C4-2B (cell line): Measurements from ENCODE around the gene EIF3K.

Experiments used
- H3K27ac ChIP-seq: fragments of 450-650 bp; 2 replicates; pipeline ENCODE4 v1.5.1; 2017
- ZFX ChIP-seq: fragments of 450-650 bp; IDR thresholded peaks from 2 replicates; pipeline ENCODE4 v1.6.1; 2017
- TF ChIP-seq, protein P1 (sequence below): fragments of 450-650 bp; conservative IDR thresholded peaks from 2 replicates; pipeline ENCODE4 v1.5.1; 2017; ENCODE audit warnings: mild to moderate bottlenecking

The EIF3K gene

DNA sequence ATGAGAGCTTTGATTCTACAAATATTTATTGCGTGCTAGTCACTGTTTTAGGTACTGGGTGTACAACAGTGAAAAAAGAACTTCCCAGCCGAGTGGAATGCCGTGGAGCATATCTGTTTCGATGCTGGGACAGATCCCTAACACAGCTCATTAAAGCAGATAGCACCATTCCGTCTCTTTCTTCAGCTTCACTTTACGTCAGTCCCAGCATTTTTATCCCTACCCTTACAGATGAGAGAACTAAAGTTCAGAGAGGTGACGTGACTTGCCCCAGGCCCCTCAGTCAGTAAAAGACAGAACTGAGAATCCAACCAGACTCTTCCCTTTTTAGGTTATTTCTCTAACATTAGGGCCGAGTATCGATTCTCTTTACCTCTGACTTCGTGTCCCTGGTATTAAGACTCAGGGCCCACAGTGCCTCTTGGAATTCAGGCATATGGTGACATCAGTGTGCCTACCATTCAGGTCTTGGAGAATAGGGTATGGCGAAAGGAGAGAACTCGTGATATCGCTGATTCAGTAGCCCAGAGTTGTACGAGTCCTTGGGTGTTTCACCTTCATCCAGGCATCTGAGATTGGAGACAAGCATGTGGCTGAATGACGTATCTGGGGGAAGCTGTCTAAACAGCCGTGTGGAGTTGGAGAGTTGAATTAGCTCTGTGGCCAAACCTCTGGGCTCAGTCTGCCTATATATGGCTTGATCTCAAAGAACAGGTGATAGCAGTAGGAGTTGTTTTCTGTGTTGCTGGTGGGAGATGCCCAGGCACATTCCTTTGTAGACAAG, 55.6 kb downstream of the EIF3K start:
- TF ChIP-seq ZFX: no peak
- TF ChIP-seq, protein P1, sequence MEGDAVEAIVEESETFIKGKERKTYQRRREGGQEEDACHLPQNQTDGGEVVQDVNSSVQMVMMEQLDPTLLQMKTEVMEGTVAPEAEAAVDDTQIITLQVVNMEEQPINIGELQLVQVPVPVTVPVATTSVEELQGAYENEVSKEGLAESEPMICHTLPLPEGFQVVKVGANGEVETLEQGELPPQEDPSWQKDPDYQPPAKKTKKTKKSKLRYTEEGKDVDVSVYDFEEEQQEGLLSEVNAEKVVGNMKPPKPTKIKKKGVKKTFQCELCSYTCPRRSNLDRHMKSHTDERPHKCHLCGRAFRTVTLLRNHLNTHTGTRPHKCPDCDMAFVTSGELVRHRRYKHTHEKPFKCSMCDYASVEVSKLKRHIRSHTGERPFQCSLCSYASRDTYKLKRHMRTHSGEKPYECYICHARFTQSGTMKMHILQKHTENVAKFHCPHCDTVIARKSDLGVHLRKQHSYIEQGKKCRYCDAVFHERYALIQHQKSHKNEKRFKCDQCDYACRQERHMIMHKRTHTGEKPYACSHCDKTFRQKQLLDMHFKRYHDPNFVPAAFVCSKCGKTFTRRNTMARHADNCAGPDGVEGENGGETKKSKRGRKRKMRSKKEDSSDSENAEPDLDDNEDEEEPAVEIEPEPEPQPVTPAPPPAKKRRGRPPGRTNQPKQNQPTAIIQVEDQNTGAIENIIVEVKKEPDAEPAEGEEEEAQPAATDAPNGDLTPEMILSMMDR: no peak
- H3K27ac ChIP-seq: no peak overlapping the region

DNA sequence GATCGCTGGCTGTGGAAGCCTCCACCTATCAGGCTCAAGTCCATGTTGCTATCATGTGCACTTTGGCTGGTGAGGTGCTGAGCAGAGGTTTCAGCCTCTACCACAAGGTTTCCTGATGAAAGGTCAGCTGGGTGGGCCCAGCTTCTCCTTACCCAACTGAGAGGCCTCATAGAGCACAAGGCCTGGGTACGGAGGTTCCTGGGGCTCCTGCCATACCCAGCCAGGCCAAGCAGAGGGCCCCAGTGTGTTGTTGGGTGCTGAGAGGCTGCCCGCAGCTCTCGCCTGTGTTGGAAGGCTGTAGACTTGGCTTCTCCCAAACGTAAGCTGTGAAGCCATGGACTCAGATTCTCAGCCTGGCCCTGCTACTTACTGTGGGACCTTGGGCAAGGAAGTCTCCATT, 56.6 kb downstream of the EIF3K start:
- no peak overlapping the region for H3K27ac ChIP-seq
- TF ChIP-seq, protein P1: no peak
- no peak for TF ChIP-seq ZFX

DNA sequence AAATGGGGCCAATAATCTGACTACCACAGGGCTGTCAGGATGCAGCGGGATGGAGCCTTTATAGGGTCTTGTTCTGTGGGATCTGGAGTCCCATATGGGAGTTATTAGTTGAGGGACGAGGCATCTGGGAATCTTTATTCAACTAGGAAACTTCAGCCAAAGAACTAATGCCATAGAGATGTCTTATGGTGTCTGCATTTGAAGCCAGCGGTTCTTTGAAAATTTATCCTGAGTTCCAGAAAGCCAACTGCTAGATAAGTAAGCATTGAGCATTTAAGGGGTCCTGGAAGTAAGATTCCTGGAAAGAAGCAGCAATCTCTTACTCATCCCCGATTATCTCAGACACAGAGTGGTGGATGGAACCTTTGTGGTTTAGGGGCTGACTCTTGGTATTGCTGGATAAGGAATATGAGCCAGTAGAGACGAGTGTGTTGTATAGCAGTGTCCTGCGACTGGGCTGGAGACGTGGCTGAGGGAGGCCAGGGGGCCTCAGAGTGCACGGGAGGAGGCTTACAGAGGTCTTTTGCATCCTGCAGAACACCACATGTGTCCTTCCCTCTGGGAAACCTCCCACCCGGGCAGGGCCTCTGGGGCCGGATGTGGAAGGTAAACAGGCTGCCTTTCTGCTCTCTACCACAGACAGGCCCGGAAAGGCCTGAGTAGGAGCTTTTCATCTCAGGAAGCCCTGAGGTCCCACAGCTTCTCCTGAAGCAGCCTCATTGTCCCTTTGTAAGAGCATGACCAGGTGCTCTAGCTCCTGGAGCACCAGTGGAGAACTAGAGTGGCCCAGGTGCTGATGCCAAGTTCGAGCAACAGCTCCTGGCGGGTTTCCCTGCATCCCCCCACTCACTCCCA, 57.3 kb downstream of the EIF3K start:
- H3K27ac ChIP-seq: no peak overlapping the region

DNA sequence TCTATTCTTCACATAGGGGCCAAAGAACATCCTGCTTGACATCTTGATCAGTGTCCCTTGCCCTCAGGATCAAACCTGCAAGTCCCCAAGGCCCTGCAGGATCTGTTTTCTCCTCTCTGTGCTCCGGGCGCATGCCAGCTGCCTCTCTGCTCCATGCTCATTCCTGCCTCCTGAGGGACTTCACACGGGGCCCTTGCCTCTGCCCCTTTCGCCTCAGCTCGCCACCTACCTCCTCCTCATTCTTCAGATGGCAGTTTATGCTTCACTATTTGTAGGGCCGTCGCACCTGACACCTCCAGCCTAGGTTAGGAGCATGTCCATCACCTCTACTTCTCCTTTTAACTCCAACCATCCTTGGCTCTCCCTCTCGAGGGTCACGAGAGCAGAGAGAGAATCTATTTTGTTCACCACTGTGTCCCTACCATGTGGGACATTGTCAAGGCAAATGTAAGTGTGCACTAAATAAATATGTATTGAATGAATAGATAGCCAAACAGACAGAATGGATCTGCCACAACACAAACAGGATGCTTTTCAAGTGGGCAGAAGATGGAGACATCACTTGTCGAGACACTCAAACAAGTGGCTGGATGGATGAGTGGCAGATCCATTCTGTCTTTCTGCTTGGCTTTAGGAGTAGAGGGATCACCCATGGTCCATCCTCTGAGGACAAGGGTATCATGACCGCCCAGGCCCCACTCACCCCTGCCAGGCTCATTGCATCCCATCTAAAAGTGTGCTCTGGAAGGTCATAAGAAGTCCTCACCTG, 58.1 kb downstream of the EIF3K start:
- TF ChIP-seq, protein P1: no peak
- no peak for TF ChIP-seq ZFX
- no peak overlapping the region for H3K27ac ChIP-seq

More for the DNA sequence above, 57.3 kb downstream of the EIF3K start:
- TF ChIP-seq, protein P1: no peak
- no peak for TF ChIP-seq ZFX

DNA sequence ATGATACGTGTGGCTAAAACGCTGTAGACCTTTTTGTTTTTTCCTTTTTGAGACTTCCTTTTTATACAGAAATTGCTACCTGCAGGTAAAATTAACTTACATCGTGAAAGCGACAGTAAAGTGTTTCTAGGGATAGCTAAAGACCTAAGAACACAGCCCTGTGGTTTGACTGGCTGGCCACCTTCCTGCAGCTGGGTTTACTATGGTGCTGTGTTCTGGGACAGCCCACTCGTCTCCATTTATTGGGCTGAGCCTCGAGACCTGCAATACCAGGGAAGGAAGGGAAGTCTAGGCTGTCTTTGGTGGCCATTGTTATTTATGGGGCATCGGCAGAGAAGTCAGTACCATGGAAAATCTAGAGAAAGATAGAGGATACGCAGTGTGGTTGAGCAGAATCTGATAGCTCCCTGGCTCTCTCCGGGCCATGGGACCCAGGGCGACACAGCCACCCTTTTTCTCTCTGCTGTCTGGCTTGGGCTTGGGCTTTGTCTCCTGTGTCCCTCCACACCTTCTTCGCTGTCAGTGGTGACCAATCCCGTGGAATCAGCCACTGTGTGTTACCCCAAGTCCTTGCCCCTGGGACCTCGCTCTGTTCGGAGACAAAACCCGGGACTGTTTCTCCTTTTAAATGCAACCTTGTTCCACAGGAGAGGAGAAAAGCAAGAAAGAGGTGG, 59.4 kb downstream of the EIF3K start:
- no peak overlapping the region for H3K27ac ChIP-seq
- TF ChIP-seq ZFX: no peak
- TF ChIP-seq, protein P1: no peak

DNA sequence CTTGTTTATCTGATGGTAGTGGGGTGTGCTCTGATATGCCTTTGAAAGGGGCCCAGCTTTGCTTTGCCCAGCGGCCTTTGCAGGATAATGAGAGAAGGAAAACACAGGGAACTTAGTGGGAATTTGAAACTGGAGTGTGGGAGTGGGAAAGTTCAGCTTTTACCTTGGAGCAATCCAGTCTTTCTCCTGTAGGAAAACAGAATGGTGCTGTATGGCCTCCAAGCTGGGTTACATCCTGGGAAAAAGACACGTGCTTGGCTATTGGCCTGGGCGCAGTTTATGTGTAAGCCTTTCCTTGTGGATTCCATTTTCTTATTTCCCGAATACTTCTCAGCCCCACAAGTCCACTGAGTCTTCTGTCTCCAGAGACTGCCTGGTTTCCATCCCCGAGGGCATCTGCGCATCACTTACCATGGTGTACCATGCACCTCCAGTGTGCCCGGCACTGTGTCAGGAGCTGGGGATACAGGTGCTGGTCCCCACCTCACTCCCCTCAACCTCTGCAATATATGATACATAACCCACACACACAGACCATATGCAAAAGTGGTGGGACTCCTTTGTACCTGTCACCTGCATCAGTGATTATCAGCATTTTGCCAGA, 60.0 kb downstream of the EIF3K start:
- TF ChIP-seq, protein P1: no peak
- TF ChIP-seq ZFX: no peak
- no peak overlapping the region for H3K27ac ChIP-seq
